Measurements from ENCODE around the gene AFF3. TPM values are rescaled to one million over a fixed set of nuclear protein-coding genes. Genes with fewer than 3 reads are reported as not detected.

Gene AFF3
- total RNA-seq, 1 experiment from 2014 or later = 0.22 TPM

GRCh38 chr2:100021791-100022340 is 120.5 kb downstream of the AFF3 start:
- Histone ChIP-seq H4K91ac (ENCODE audit: insufficient read length, low read depth, low read length) (no peak overlapping the region), H2AFZ (ENCODE audit: low read length) (no peak overlapping the region), H3K4ac (ENCODE audit: low read depth, low read length) (no peak overlapping the region), H3T11ph (ENCODE audit: low read length) (no peak overlapping the region), H3K4me2 (ENCODE audit: insufficient read depth, insufficient read length, low read length) (no peak overlapping the region), H2BK12ac (ENCODE audit: insufficient read length, low read depth, low read length) (no peak overlapping the region), H3K9me3 (ENCODE audit: control insufficient read depth, low read depth, low read length) (no peaks in the 10 kb centered on the region), H2BK20ac (ENCODE audit: low read depth, low read length, poor library complexity, severe bottlenecking) (no peak overlapping the region), H3K9ac (ENCODE audit: extremely low read depth, insufficient read length, low read length) (no peak overlapping the region), H2AK5ac (ENCODE audit: insufficient read length, low read length) (no peak overlapping the region), H3K27ac (ENCODE audit: insufficient read length, low read depth, low read length) (no peak overlapping the region), H3K18ac (ENCODE audit: insufficient read length, low read depth, low read length) (no peak overlapping the region), H3K23ac (ENCODE audit: insufficient read length, low read depth, low read length) (no peak overlapping the region), H3K27me3 (ENCODE audit: insufficient read depth, low read length) (no peaks in the 10 kb centered on the region), H3K56ac (ENCODE audit: insufficient read length, low read depth, low read length) (no peak overlapping the region), H3K23me2 (ENCODE audit: insufficient read length, low read depth, low read length, poor library complexity, severe bottlenecking) (no peaks in the 10 kb centered on the region), H3K79me2 (ENCODE audit: insufficient read depth, low read length) (no peaks in the 10 kb centered on the region), H2BK5ac (ENCODE audit: insufficient read length, low read length) (no peak overlapping the region), H3K14ac (ENCODE audit: insufficient read depth, low read length) (no peak overlapping the region), H4K8ac (replicated peaks; ENCODE audit: insufficient read length, low read depth, low read length) (no peak overlapping the region), H4K5ac (ENCODE audit: insufficient read length, low read depth, low read length) (no peak overlapping the region), H3K4me1 (ENCODE audit: insufficient read depth, low read length) (no peaks in the 10 kb centered on the region), H2BK120ac (ENCODE audit: low read depth, low read length, poor library complexity, severe bottlenecking) (no peak overlapping the region), H4K20me1 (ENCODE audit: control insufficient read depth, insufficient read depth, insufficient read length) (no peaks in the 10 kb centered on the region), H3K79me1 (ENCODE audit: insufficient read depth, low read depth, low read length, poor library complexity, severe bottlenecking) (no peaks in the 10 kb centered on the region), H2BK15ac (ENCODE audit: low read depth, low read length) (no peak overlapping the region)
- Mint-ChIP-seq H3K4me3 (no peak overlapping the region), H3K9me3 (no peaks in the 10 kb centered on the region; a peak in 1 of 5 replicates), H3K4me1 (no peaks in the 10 kb centered on the region), H3K27me3 (ENCODE audit: low read depth) (peaks cover 12% of the 10 kb centered on the region), H3K36me3 (ENCODE audit: insufficient read depth in 1 of 3, low read depth in 3 of 3) (no peaks in the 10 kb centered on the region), H3K27ac (no peak overlapping the region)
- no CpG with 5 or more reads among the region's 3 CpGs for WGBS (ENCODE audit: extremely low coverage, insufficient read length, low lambda C conversion rate)
- no peak for DNase-seq
- TF ChIP-seq, protein P1, sequence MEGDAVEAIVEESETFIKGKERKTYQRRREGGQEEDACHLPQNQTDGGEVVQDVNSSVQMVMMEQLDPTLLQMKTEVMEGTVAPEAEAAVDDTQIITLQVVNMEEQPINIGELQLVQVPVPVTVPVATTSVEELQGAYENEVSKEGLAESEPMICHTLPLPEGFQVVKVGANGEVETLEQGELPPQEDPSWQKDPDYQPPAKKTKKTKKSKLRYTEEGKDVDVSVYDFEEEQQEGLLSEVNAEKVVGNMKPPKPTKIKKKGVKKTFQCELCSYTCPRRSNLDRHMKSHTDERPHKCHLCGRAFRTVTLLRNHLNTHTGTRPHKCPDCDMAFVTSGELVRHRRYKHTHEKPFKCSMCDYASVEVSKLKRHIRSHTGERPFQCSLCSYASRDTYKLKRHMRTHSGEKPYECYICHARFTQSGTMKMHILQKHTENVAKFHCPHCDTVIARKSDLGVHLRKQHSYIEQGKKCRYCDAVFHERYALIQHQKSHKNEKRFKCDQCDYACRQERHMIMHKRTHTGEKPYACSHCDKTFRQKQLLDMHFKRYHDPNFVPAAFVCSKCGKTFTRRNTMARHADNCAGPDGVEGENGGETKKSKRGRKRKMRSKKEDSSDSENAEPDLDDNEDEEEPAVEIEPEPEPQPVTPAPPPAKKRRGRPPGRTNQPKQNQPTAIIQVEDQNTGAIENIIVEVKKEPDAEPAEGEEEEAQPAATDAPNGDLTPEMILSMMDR (conservative IDR thresholded peaks at IDR 0.05) = no peak
